SU-DHL-6 (cell line): ENCODE results near the gene MCU.

Source experiments
- H2AFZ ChIP-seq: fragments of 200-600 bp; sonication (generic); 2 replicates; pipeline ENCODE4 v1.6.1; 2014; ENCODE audit warnings: low read depth, mild to moderate bottlenecking, moderate library complexity, mixed read lengths, antibody characterized with exemption, low read length; ENCODE audit not compliant: severe bottlenecking
- H3F3A ChIP-seq: fragments of 200-600 bp; shearing (Covaris generic); 2 replicates; pipeline ENCODE4 v1.6.0; 2016; ENCODE audit warnings: antibody characterized with exemption, mild to moderate bottlenecking; ENCODE audit not compliant: insufficient read depth
- H3K27ac ChIP-seq: fragments of 200-600 bp; sonication (generic); 2 replicates; pipeline ENCODE4 v1.5.1; 2016; ENCODE audit warnings: low read depth, mild to moderate bottlenecking, low read length, moderate library complexity, mixed read lengths
- H3K27me3 ChIP-seq: fragments of 200-600 bp; sonication (generic), shearing (Covaris generic); 2 replicates; pipeline ENCODE4 v1.6.0; 2014; ENCODE audit warnings: mild to moderate bottlenecking, low read length
- H3K36me3 ChIP-seq: fragments of 200-600 bp; sonication (generic); 2 replicates; pipeline ENCODE4 v1.6.1; 2014; ENCODE audit warnings: mild to moderate bottlenecking, low read length, mixed read lengths
- H3K4me2 ChIP-seq: fragments of 300-600, 200-600 bp; shearing (Covaris generic), sonication (generic); 2 replicates; pipeline ENCODE4 v1.6.0; 2014; ENCODE audit warnings: low read length, low read depth, mild to moderate bottlenecking; ENCODE audit not compliant: poor library complexity, severe bottlenecking
- H3K4me3 ChIP-seq: fragments of 200-600 bp; sonication (generic); 2 replicates; pipeline ENCODE4 v1.5.1; 2014; ENCODE audit warnings: antibody characterized with exemption, low read length, mild to moderate bottlenecking, mixed read lengths; ENCODE audit not compliant: insufficient read depth, poor library complexity, severe bottlenecking
- H3K79me2 ChIP-seq: fragments of 200-600 bp; sonication (generic); 2 replicates; pipeline ENCODE4 v1.6.1; 2014; ENCODE audit warnings: mild to moderate bottlenecking, low read length, moderate library complexity; ENCODE audit not compliant: insufficient read depth
- H3K9ac ChIP-seq: fragments of 200-600 bp; sonication (generic); 2 replicates; pipeline ENCODE4 v1.7.0; 2014; ENCODE audit warnings: mild to moderate bottlenecking, low read length
- H3K9me2 ChIP-seq: fragments of 200-600 bp; sonication (generic); replicated peaks from 2 replicates; pipeline ENCODE4 v1.6.1; 2014; ENCODE audit warnings: low read length; ENCODE audit not compliant: insufficient read depth
- H3K9me3 ChIP-seq: fragments of 200-600 bp; sonication (generic); 2 replicates; pipeline ENCODE4 v1.6.1; 2014; ENCODE audit warnings: low read length, mixed read lengths; ENCODE audit not compliant: insufficient read depth
- H4K20me1 ChIP-seq: fragments of 200-600 bp; sonication (generic); 2 replicates; pipeline ENCODE4 v1.6.1; 2014; ENCODE audit warnings: low read depth, mild to moderate bottlenecking, antibody characterized with exemption, low read length, moderate library complexity, mixed read lengths
- EZH2phosphoT487 ChIP-seq: fragments of 200-600 bp; sonication (generic), shearing (Covaris generic); conservative IDR thresholded peaks from 2 replicates; pipeline ENCODE4 v1.6.1; 2018; ENCODE audit warnings: mild to moderate bottlenecking, antibody characterized with exemption, low read length, moderate library complexity, mixed read lengths
- TF ChIP-seq, protein P1 (sequence below): fragments of 200-600 bp; sonication (generic); IDR thresholded peaks from one replicate; pipeline ENCODE4 v1.5.1; 2017; ENCODE audit warnings: antibody characterized with exemption, mild to moderate bottlenecking, low read length, moderate library complexity; ENCODE audit not compliant: insufficient read depth, poor library complexity, severe bottlenecking

MCU gene

DNA sequence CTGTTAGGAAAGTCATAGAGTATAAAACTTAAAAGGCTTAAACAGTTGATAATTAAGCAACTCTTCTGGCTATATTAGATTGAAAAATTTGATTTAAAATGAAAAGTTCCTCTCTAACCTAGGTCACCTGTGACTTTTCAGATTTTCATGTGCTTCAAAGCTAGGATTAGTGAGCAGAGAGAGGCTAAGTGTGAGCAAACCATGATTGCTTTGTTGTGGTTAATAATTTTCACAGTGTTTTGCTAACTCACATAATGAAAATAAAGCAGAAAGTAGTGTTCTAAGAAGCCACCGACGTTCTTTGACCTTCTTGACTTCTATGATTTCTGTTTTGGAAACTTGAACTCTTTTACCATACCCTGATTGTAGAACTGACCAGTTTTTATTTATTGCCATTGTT lies 126.1 kb downstream of the MCU start:
- no peak overlapping the region for H3K4me2 ChIP-seq
- H3F3A ChIP-seq, result no peaks in the 10 kb centered on the region
- no peak overlapping the region for H3K27ac ChIP-seq
- no peak overlapping the region for H2AFZ ChIP-seq
- no peaks in the 10 kb centered on the region for H3K27me3 ChIP-seq
- no peaks in the 10 kb centered on the region for H3K36me3 ChIP-seq
- H4K20me1 ChIP-seq, result 0 out of 2 replicates have a peak, but pooled peaks cover 3% of the 10 kb centered on the region
- no peak for TF ChIP-seq EZH2phosphoT487
- TF ChIP-seq, protein P1, sequence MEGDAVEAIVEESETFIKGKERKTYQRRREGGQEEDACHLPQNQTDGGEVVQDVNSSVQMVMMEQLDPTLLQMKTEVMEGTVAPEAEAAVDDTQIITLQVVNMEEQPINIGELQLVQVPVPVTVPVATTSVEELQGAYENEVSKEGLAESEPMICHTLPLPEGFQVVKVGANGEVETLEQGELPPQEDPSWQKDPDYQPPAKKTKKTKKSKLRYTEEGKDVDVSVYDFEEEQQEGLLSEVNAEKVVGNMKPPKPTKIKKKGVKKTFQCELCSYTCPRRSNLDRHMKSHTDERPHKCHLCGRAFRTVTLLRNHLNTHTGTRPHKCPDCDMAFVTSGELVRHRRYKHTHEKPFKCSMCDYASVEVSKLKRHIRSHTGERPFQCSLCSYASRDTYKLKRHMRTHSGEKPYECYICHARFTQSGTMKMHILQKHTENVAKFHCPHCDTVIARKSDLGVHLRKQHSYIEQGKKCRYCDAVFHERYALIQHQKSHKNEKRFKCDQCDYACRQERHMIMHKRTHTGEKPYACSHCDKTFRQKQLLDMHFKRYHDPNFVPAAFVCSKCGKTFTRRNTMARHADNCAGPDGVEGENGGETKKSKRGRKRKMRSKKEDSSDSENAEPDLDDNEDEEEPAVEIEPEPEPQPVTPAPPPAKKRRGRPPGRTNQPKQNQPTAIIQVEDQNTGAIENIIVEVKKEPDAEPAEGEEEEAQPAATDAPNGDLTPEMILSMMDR, result no peak
- no peak overlapping the region for H3K4me3 ChIP-seq
- H3K9ac ChIP-seq, result no peak overlapping the region
- H3K9me3 ChIP-seq, result no peaks in the 10 kb centered on the region
- no peaks in the 10 kb centered on the region for H3K9me2 ChIP-seq
- H3K79me2 ChIP-seq, result no peaks in the 10 kb centered on the region

DNA sequence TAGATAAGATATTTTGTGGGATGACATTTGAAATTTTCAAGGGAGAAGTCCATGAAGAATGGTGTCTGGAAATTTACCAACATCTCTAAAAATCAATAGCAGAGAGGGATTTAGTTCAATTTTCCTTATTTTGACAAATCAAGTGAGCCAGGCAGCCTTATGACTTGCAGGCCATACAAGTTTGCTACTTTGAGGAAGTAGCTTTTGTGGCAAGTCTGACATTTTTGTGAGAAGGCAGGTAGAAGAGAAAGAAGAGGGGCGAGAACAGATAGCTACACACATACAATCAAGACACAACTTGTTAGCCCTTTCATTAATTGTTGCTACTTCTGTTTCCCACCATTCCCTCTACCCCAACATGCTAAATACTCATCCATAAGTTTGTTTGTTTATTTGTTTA lies 127.1 kb downstream of the MCU start:
- H3F3A ChIP-seq, result no peaks in the 10 kb centered on the region
- H3K9me2 ChIP-seq, result no peaks in the 10 kb centered on the region
- no peaks in the 10 kb centered on the region for H3K36me3 ChIP-seq
- no peaks in the 10 kb centered on the region for H3K9me3 ChIP-seq
- no peak overlapping the region for H3K9ac ChIP-seq
- H3K4me3 ChIP-seq, result no peak overlapping the region
- H2AFZ ChIP-seq, result no peak overlapping the region
- no peak overlapping the region for H3K27ac ChIP-seq
- no peaks in the 10 kb centered on the region for H3K79me2 ChIP-seq
- no peak overlapping the region for H3K4me2 ChIP-seq
- TF ChIP-seq, protein P1, result no peak
- TF ChIP-seq EZH2phosphoT487, result no peak
- no peaks in the 10 kb centered on the region for H3K27me3 ChIP-seq
- H4K20me1 ChIP-seq, result 0 out of 2 replicates have a peak, but pooled peaks cover 3% of the 10 kb centered on the region

DNA sequence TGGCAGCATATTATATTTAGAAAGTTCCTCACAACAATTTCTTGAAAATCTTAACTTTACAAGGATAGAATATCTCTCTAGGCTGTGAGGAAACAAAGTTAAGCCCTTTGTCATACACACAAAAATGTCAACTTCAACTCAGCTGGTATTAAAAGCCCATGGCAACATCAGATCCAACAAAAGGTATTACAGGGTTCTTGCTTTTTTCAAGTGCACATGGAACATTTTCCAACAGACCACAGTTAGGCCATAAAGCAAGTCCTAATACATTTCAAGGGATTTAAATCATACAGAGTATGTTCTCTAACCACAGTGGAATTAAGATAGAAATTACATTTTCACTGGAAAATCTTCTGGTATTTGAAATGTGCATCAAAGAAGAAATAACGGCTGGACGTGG lies 129.7 kb downstream of the MCU start:
- Histone ChIP-seq H3K9me2 (no peaks in the 10 kb centered on the region), H3K9ac (no peak overlapping the region), H4K20me1 (0 out of 2 replicates have a peak, but pooled peaks cover 3% of the 10 kb centered on the region), H3K27me3 (no peaks in the 10 kb centered on the region), H3K27ac (no peak overlapping the region), H3K9me3 (no peaks in the 10 kb centered on the region), H3F3A (no peaks in the 10 kb centered on the region), H2AFZ (no peak overlapping the region), H3K4me2 (no peak overlapping the region), H3K36me3 (no peaks in the 10 kb centered on the region), H3K4me3 (no peak overlapping the region), H3K79me2 (no peaks in the 10 kb centered on the region)
- TF ChIP-seq, protein P1, result no peak
- TF ChIP-seq EZH2phosphoT487, result no peak
